ENCODE data around the gene ZFYVE21.
"Not testable (repeated sequence)": the region's sequence is repeated elsewhere in the genome, so short reads cannot be mapped to it uniquely, and the experiment has no call there.

ZFYVE21 gene

DNA sequence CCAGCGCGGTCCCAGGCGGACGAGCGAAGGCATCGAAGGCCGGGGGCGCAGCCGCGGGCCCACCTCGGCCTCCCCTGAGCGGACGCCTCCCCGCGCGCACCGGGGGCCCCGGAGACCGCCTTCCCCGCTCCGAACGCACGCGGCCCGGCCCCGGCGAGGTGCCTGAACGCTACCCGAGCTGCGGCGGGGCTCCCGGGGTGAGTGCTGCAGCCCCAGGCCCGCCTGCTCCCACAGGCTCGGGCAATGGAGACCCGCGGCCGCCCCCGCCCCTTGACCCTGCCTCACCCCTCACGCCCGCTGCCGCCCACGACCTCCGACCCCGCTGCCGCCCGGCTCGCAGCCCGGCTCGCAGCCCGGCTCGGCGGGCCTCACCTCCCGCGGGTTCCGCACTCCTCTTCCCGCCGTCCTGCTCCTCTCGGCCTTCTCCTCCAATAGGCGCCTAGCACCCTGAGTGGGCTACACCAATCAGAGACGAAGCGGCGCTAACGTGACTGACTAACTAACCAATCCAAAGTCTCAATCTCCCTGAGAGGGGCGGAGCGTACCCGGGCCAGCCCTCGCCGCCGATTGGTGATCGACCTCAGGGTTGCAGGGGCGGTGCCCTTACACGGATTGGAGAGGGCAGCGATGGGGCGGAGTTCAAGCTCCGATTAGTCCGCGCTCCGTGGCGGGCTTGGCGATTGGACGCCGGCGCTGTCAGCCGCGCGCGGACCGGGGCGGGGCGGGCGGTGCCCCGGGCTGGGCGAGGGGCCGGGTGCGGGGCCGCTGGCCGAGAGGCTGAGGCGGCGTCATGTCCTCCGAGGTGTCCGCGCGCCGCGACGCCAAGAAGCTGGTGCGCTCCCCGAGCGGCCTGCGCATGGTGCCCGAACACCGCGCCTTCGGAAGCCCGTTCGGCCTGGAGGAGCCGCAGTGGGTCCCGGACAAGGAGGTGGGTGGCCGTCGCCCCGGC lies at the start of gene ZFYVE21, which contains the start of gene XRCC3:
TSS of gene ZFYVE21 (plus strand) at position 759 of the 949 bp plus-strand sequence. CDS start at position 791, 32 bp downstream.
TSS of gene XRCC3 (minus strand) at position 400 of the 949 bp plus-strand sequence. CDS start 4,364 bp downstream, outside the sequence.
- peak; percentile 99 for DNase-seq (ENCODE audit: low spot score)

DNA sequence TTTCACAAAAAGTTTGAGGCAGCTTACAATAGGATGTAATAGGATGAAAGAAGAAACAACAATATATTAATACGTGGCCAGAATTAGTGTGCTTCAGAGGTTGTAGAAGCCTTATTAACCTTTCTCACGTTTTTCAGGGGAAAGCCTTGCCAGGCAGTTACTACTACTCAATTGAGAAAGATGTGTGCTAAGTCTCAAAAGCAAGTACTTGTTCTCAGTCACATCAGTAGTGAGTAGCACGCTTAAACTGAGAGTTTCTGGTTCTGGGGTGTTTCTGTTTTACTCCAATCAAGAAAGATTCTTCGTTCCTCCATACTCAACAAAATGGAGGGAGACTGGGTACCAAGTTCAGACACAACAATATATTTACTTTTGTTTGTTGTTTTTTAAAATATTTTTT lies 47.9 kb upstream of the ZFYVE21 start:
- no peak for DNase-seq (ENCODE audit: low spot score)

DNA sequence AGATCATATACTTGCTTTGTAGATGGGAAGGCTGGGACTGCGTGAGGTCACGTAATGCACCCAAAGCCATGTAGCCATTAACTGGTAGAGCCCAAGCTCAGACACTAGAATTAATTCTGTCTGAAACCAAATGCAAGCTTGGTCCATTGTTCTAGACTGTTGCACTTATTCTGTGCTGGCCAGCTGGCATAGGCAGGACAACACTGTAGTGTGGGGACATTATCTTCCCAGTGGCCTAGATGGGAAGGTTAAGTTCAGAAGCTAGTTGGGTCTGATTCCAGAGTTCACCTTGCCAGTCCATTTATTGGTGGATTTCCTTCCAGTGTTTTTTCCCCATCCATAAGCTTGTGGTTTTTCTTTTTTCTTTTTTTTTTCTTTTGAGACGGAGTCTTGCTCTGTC lies 47.5 kb upstream of the ZFYVE21 start:
- DNase-seq (ENCODE audit: low spot score): no peak

DNA sequence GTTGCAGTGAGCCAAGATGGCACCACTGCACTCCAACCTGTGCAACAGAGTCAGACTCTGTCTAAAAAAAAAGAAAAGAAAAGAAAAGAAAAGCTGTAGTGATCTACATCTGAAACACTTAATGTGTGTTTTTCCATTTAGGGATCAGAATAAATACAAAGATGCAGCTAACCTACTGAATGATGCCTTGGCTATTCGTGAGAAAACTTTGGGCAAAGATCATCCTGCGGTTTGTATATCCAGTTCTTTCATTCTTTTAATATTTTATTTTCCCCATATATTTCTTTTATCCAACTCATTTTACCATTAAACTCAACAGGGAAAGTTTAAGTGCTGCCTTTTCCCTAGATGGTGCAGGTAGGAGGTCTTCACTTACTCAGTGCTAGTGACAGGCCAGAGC lies 46.2 kb upstream of the ZFYVE21 start:
- DNase-seq (ENCODE audit: low spot score): no peak

DNA sequence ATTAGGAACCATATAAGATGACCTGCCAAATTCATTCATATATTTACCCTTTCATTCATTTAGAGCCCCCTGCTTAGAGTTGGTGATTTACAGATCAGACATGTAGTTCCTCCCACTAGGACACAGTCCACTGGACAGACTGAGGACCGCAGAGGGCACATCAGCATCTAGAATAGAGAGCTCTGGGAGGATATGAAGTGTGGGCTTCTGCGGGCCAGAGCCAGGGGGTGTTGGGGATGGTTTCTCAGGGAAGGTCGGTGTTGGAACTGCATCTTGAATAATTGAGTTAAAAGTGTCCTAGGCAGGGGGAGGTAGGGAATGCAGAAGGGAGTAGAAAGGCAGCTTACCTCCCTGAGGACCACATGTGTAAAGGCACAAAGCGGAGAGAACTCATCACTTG lies 43.7 kb upstream of the ZFYVE21 start:
- no peak for DNase-seq (ENCODE audit: low spot score)

DNA sequence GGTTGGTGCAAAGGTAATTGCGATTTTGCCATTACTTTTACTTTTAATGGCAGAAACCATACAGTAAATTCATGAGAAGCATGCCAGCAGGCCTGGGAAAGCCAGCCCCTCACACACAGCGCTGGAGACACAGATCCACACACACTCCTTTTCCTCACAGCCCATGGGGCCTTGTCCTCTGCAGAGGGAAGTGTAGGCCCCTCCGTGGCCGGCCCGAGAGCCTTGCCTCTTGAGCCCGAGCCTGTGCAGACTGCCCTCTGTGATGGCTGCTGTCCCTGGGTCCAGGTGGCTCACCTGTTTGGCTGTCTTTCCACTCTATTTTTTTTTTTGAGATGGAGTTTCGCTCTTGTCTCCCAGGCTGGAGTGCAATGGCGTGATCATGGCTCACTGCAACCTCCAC lies 39.7 kb upstream of the ZFYVE21 start:
- no peak for DNase-seq (ENCODE audit: low spot score)

DNA sequence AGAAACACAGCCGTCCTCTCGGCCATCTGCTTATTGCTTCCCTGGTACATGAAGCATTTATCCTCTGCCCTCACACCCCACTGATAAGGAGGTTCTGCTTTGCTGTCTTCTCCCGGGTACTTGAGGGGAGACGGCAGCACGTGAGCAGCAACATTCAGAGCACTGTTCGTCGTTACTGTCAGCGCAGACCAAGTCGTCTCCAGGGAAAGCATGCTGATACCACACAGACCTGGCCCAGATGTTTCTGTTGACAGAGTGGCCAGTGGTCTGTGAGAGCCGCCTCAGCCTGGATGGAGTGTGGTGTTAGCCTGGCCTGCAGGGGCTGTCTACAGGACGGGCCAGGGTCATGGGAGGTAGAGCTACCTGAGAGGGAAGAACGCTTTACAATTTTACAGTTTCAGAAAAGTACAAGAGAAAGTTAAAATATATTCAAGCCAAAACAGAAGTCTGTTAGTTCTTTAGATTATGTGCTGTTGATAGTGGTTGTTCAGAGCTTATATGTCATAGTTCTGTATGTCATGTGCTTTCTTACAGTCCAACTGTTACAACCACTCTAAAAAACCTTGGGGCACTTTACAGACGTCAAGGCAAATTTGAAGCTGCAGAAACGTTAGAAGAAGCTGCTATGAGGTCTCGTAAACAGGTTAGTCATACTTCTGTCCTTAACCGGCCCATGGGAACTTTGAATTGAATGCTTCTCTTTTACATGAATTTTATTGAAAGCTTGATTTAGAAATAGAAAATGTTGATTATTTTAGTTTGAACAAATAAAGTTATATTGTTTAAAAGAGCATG lies 38.5 kb upstream of the ZFYVE21 start:
- DNase-seq (ENCODE audit: low spot score): no peak

DNA sequence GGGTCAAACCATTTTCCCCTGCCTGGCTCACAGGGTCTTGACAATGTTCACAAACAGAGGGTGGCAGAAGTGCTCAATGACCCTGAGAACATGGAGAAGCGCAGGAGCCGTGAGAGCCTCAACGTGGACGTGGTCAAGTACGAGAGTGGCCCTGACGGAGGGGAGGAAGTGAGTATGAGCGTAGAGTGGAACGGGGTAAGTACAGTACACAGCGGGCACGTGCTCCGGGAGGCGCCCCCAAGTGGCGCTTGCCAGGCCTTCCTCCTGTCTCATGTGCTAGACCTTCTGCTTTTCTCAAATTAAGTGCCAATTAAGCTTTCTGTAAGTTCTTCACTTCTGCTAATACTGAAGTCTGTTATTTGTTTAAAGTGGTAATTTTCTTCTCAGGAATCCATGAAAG lies 36.3 kb upstream of the ZFYVE21 start:
- DNase-seq (ENCODE audit: low spot score): peak; percentile 26

DNA sequence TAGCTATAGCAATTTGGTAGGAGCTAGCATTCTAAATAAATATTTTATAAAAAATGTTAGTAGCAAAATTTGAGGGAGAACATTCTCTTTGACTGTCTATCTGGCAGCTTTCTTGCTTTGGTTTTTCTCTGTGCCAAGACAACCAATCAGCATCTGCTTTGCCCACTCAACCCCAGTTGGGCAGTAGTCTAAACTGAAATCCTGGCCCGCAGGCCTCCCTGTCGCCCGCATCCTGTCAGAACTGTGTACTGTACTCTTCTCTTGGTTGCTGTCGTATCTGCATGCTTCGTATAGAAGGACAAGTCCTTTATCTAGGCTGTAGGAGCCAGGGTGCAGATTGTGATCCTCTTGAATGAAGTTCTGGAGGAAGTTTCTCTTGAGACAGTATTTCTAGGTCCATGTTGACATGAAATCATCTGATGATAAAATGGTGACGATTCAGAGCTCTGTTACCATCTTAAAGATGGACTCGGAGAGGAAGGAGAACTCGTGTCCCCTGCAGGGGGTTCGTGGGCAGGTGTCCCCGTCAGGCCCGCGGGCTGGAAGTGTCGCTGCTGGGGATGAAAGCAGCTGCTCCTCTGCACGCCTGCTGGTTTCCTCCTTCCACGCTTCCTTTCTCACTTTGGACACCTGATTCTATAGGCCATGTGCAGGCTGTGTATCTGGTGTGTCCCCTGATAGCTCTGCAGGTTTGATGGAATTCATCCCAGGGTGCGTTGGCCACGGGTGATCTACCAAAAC lies 34.9 kb upstream of the ZFYVE21 start:
- DNase-seq (ENCODE audit: low spot score): no peak

DNA sequence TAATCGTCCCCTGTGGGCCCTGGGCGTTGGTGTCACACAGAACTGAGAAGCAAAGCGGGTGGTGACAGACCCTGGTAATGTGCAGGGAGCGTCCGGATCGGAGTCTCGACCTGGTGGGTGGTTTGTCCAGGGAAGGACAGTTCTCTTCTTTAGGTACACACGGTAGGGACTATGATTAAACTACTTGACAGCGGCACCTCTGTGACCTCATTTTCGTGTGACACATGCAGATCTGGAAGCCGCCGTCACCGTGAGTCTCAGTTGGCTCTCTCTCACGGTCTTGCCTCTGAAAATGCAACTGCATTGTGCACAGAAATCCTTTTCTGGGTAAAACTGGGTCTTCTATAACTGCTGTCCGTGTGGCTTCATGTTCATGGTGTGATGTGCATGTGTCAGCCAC lies 32.5 kb upstream of the ZFYVE21 start:
- no peak for DNase-seq (ENCODE audit: low spot score)

DNA sequence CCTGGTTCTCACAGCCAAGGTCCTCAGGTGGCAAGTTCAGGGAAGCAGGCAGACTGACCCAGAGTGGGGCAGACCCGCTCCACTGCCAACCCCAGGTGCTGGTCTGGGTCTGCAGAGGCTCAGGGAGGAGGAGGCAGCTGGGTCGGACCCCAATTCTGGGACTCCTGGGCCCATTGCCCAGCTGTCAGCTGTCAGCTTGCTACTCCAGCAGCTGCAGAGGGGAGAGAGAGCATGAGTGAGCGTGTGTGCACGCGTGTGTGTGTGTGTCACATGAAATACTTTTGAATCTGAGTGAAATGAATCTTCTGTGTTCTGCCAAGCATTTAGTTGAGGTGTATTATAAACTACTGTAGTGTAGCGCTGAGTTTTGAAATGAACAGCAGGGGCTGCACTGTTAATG lies 31.1 kb upstream of the ZFYVE21 start:
- DNase-seq (ENCODE audit: low spot score): no peak

DNA sequence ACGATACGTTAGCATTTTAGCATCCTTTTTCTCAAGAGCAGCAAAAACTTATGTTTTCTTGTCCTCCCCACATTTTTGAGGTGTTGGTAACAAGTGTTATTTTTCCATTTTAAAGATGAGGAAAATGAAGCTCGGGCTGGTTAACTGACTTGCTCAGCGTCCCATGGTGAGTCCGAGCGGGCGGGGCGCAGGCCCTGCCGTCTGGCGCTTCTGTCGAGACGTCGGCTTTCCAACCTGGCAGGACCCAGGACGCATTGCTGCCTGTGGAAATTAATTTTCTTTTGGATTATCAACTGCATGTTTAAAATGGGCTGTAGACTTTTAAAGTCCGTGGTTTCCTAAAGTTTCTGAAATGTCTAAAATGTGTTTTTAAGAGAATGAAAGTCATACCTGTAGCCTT lies 30.7 kb upstream of the ZFYVE21 start:
- DNase-seq (ENCODE audit: low spot score): no peak

DNA sequence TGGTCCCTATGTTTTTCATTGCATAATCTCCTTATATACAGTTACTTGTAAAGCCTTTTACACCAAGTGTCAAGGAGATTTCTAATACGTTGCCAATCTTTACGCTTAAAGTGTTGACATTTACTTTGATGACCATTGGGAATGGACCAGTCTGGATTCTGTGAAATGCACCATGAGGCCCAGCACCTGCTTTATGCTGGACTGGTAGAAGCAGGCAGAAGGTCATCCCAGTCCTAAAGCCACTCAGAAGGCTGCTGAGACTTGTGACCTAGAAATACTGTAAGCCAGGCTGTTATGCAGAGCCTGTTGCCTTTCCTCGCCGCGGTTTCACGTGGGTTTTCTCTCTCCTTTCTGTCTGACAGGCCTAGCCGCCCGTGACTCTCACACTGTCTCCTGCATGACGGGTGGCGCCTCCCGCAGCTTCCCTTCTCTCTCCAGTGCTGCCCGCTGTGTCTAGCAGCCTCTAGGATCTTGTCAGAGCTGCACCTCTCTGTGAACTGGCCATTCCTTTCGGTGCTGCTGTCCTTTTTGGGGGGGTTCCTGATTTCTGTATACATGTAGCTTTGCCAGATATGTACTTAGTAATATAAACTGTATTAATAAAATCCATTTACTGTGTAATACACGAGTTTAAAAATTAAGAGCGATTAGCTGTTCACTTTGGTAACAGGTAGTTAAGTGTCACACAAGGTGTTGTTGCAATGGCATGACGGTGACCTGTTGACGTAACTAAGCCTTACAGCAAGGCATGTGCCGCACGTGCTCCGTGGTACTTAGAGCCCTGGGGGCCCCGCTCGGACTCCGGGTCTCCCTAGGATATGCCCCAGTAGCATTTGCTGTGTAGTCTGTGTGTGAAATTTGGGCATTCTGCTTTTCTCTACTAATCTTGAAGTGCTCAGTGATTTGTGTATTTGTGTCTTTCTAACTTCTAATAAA lies 30.1 kb upstream of the ZFYVE21 start:
- DNase-seq (ENCODE audit: low spot score): no peak

DNA sequence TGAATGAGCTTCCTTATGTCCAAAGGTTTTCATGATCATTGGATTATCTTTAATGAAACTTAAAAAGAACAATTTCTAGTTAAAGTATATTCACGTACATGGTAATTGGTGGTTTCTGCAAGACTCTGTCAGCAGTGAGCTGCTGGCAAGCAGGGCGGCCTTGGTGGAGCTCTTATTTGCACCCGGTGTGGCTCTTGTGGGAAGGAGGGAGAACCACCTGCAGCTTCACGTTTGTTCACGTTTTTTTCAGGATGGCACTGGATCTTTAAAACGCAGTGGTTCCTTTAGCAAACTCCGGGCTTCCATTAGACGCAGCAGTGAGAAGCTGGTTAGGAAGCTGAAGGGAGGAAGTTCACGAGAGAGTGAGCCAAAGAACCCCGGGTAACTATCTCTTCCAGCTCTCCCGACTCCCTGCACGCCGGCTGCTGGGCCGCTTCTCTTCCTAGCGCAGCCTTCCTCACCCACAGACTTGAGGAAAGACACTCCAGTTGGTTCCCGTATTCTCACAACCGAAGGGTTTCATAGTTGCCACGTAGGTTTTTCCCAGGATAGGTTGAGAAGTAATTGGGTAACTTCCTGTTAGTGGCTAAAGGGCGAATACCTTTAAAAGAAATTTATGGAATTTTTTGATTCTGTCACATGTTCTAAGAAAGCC lies 28.7 kb upstream of the ZFYVE21 start:
- no peak for DNase-seq (ENCODE audit: low spot score)

DNA sequence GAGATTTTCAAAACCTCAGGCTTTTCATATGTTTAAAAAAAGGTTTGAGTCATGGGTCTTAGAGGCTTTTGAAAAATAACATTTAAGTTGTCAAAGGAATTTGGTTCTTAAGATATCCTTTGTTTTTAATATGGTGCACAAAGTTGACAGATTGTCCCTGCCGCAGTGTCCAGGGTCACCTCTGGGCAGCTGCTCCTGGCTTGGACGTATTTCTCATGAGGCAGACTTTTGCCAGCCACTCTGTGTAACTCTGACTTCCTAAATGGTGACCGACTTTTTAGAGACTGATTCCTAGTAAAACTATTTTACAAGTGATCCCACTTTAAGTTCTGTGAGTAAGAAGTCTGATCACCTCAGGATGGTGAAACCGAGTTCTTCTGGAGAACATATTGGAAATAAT lies 27.9 kb upstream of the ZFYVE21 start:
- DNase-seq (ENCODE audit: low spot score): no peak

DNA sequence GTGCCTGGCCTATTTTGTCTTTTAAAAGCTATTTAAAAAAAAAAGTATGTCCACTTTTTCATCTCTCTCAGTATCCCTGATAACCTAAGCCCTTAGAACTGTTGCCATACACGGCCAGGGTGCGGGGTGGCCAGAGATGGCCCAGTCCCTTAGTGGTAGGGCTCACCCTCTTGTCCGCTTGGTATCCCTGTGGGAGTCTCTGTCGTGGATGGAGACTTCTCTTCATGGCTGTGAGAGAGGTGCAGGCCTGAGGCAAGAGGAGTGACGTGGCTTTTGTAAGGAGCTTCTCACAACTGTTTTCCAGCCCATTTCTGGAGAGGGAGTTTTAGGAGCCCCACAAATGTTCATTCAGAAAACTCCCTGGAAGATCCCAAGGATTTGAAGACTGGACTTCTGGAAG lies 27.2 kb upstream of the ZFYVE21 start:
- no peak for DNase-seq (ENCODE audit: low spot score)

DNA sequence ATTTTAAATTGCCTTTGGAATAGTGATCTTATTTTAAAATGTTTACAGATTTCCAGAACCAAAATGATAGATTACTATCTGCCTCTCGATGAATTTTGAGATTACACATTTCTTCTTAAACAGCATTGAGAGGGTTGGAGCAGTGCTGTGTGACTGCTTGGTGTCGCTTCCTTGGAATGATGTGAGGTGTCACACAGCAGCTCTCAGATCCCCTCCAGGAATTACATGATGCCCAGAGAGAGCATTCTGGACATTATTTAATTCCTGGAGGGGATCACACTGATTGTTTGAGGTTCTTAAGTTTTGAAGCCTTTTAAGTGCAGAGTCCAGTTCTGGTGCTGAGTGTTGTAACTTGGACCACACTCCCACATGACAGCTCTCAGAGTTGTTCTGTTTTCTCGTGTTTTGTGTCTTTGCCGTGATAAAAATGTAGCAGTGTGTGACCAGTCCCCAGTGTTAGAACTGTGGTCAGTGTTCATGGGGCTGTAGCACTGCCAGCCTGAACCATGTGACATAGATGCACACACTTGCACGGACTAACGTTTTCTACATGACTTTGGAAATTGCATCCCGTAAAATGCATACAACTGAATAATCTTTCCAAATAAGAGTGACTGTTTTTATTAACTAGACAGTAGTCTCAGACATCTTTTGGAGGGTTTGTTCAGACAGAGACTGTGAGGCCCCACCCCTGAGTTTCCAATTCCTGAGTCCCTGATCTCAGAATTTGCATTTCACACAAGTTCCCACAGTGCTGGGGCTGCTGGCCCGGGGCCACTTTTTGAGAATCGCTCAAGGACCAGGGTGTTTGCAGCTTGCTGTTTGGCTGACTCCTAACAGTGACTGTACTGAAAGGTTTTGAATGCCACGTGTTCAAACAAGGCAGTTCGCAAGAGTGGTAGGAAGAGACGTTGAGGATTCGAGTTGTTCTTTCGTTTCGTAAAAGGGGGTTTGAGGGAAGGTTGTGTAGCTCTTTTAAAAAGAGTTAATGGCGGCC lies 26.4 kb upstream of the ZFYVE21 start:
- DNase-seq (ENCODE audit: low spot score): no peak

DNA sequence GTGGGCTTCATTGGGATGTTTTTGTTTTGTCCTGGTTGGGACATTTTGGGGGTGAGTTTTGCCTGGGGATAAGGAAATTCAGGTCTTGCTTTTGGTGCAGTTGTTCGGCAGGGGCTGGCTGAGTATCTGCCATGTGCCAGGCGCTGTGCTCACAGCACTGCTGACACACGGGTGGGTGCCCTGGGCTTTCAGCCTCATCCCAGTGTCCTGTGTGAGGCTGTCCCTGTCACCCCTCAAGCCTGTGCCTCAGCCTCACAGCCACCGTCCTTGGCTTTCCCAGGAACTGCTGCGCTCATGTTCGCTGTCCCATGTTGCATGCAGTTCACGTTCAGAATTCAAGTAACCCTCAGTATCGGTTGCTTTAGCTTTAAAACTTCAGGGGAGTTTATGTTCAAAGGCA lies 25.3 kb upstream of the ZFYVE21 start:
- DNase-seq (ENCODE audit: low spot score): no peak

DNA sequence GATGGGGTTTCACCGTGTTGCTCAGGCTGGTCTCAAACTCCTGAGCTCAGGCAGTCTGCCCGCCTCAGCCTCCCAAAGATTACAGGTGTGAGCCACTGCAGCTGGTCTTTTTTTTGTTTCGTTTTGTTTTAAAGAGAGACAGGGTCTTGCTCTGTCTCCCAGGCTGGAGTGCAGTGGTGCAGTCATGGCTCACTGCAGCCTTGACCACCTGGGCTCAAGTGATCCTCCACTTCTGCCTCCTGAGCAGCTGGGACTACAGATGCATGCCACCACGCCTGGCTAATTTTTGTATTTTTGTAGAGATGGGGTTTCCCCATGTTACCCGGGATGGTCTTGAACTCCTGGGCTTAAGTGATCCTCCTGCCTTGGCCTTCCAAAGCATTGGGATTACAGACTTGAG lies 24.0 kb upstream of the ZFYVE21 start:
- DNase-seq (ENCODE audit: low spot score): not testable (repeated sequence)
